ENCODE data around the gene TBC1D16. TPM values are rescaled to one million over a fixed set of nuclear protein-coding genes. Genes with fewer than 3 reads are reported as not detected.

TBC1D16 gene
- total RNA-seq, 4 donors from 2014 or later = 5.8 to 8.1 (median 7.0) TPM

GRCh38 chr17:79930877-79931816 lies 104.5 kb downstream of the TBC1D16 start:
- intact Hi-C loops (cut with DNase I; ENCODE audit: low total_unique reads) = no loop called here
- Histone ChIP-seq H3K4me3 (no peak overlapping the region), H3K9me3 (no peaks in the 10 kb centered on the region), H3K36me3 (no peaks in the 10 kb centered on the region), H3K27ac (no peak overlapping the region), H3K4me1 (peaks cover 5 to 6% of the 10 kb centered on the region in 2 donors), H3K27me3 (peaks cover 56 to 62% (median 56%) of the 10 kb centered on the region in 3 donors)
- DNase-seq (no peak), ATAC-seq (no peak)
- TF ChIP-seq POLR2A (IDR thresholded peaks at IDR 0.05) = no peak
- no peak for TF ChIP-seq CTCF (IDR thresholded peaks at IDR 0.05 in 4 of 5, conservative IDR thresholded peaks at IDR 0.05 in 1 of 5)
- in situ Hi-C loops (cut with MboI; ENCODE audit: low sequenced_read_pairs in 4 of 4) = no loop called here

GRCh38 chr17:79930062-79930876 lies 105.4 kb downstream of the TBC1D16 start:
- peaks cover 6 to 11% of the 10 kb centered on the region in 2 donors for H3K4me1 ChIP-seq
- H3K27me3 ChIP-seq = peaks cover 56 to 62% (median 57%) of the 10 kb centered on the region in 3 donors
- in situ Hi-C loops (cut with MboI; ENCODE audit: low sequenced_read_pairs in 4 of 4) = no loop called here
- no peaks in the 10 kb centered on the region for H3K36me3 ChIP-seq
- intact Hi-C loops (cut with DNase I; ENCODE audit: low total_unique reads) = no loop called here
- DNase-seq (no peak), ATAC-seq (no peak)
- no peaks in the 10 kb centered on the region for H3K9me3 ChIP-seq
- TF ChIP-seq CTCF (IDR thresholded peaks at IDR 0.05 in 4 of 5, conservative IDR thresholded peaks at IDR 0.05 in 1 of 5) (no peak), POLR2A (IDR thresholded peaks at IDR 0.05) (no peak)
- no peak overlapping the region for H3K4me3 ChIP-seq
- H3K27ac ChIP-seq = no peak overlapping the region

- DNase-seq (no peak), ATAC-seq (no peak)
- peaks cover 13 to 19% of the 10 kb centered on the region in 2 donors for H3K4me1 ChIP-seq
- no peaks in the 10 kb centered on the region for H3K9me3 ChIP-seq
- TF ChIP-seq CTCF (IDR thresholded peaks at IDR 0.05 in 4 of 5, conservative IDR thresholded peaks at IDR 0.05 in 1 of 5) (no peak), POLR2A (IDR thresholded peaks at IDR 0.05) (no peak)
- in situ Hi-C loops (cut with MboI; ENCODE audit: low sequenced_read_pairs in 4 of 4) (no loop called here), intact Hi-C loops (cut with DNase I; ENCODE audit: low total_unique reads) (no loop called here)
- H3K27ac ChIP-seq = no peak overlapping the region
- no peak overlapping the region for H3K4me3 ChIP-seq
- H3K27me3 ChIP-seq = peaks cover 56 to 62% (median 57%) of the 10 kb centered on the region in 3 donors
- no peaks in the 10 kb centered on the region for H3K36me3 ChIP-seq
Observed at GRCh38 chr17:79929257-79930061, 106.2 kb downstream of the TBC1D16 start.

- intact Hi-C loops (cut with DNase I; ENCODE audit: low total_unique reads) (no loop called here), in situ Hi-C loops (cut with MboI; ENCODE audit: low sequenced_read_pairs in 4 of 4) (no loop called here)
- TF ChIP-seq CTCF (IDR thresholded peaks at IDR 0.05 in 4 of 5, conservative IDR thresholded peaks at IDR 0.05 in 1 of 5) (no peak), POLR2A (IDR thresholded peaks at IDR 0.05) (no peak)
- peaks cover 55 to 62% (median 57%) of the 10 kb centered on the region in 3 donors for H3K27me3 ChIP-seq
- no peak for ATAC-seq
- no peaks in the 10 kb centered on the region for H3K9me3 ChIP-seq
- H3K27ac ChIP-seq = no peak overlapping the region
- peaks cover 10 to 22% of the 10 kb centered on the region in 2 donors for H3K4me1 ChIP-seq
- DNase-seq = no peak
- no peak overlapping the region for H3K4me3 ChIP-seq
- H3K36me3 ChIP-seq = no peaks in the 10 kb centered on the region
Observed at GRCh38 chr17:79928502-79929256, 107.0 kb downstream of the TBC1D16 start.

Data from gastrocnemius medialis (tissue), 4 donors.